ENCODE results near the gene SSUH2.

SSUH2 gene

GRCh38 chr3:8574040-8574669, 70.4 kb downstream of the SSUH2 start:
- DNase-seq (ENCODE audit: low read depth in 1 of 2, low spot score in 1 of 2), result no peak
- no peaks in the 10 kb centered on the region for H3K27me3 ChIP-seq (ENCODE audit: insufficient read depth, poor library complexity, severe bottlenecking)
- TF ChIP-seq, protein P1, sequence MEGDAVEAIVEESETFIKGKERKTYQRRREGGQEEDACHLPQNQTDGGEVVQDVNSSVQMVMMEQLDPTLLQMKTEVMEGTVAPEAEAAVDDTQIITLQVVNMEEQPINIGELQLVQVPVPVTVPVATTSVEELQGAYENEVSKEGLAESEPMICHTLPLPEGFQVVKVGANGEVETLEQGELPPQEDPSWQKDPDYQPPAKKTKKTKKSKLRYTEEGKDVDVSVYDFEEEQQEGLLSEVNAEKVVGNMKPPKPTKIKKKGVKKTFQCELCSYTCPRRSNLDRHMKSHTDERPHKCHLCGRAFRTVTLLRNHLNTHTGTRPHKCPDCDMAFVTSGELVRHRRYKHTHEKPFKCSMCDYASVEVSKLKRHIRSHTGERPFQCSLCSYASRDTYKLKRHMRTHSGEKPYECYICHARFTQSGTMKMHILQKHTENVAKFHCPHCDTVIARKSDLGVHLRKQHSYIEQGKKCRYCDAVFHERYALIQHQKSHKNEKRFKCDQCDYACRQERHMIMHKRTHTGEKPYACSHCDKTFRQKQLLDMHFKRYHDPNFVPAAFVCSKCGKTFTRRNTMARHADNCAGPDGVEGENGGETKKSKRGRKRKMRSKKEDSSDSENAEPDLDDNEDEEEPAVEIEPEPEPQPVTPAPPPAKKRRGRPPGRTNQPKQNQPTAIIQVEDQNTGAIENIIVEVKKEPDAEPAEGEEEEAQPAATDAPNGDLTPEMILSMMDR (IDR thresholded peaks at IDR 0.05; ENCODE audit: insufficient read depth, low read length), result no peak
- no peak for TF ChIP-seq SPI1 (IDR thresholded peaks at IDR 0.05; ENCODE audit: borderline replicate concordance, low read depth)
- no peak for TF ChIP-seq GABPA (IDR thresholded peaks at IDR 0.05; ENCODE audit: low read depth)
- no peak for TF ChIP-seq REST (IDR thresholded peaks at IDR 0.05; ENCODE audit: insufficient replicate concordance, low read depth)
- TF ChIP-seq POLR2AphosphoS5 (IDR thresholded peaks at IDR 0.05; ENCODE audit: low read depth), result no peak
- no peak overlapping the region for H3K4me3 ChIP-seq (replicated peaks; ENCODE audit: insufficient read depth, low read length)
- no peak overlapping the region for H3K27ac ChIP-seq (replicated peaks)

- TF ChIP-seq POLR2AphosphoS5 (IDR thresholded peaks at IDR 0.05; ENCODE audit: low read depth) (no peak), SPI1 (IDR thresholded peaks at IDR 0.05; ENCODE audit: borderline replicate concordance, low read depth) (no peak), REST (IDR thresholded peaks at IDR 0.05; ENCODE audit: insufficient replicate concordance, low read depth) (no peak), GABPA (IDR thresholded peaks at IDR 0.05; ENCODE audit: low read depth) (no peak)
- TF ChIP-seq, protein P1 (IDR thresholded peaks at IDR 0.05; ENCODE audit: insufficient read depth, low read length), result no peak
- Histone ChIP-seq H3K4me3 (replicated peaks; ENCODE audit: insufficient read depth, low read length) (no peak overlapping the region), H3K27me3 (ENCODE audit: insufficient read depth, poor library complexity, severe bottlenecking) (no peaks in the 10 kb centered on the region), H3K27ac (replicated peaks) (no peak overlapping the region)
- DNase-seq (ENCODE audit: low read depth in 1 of 2, low spot score in 1 of 2), result no peak
Measured at GRCh38 chr3:8573342-8573926, 71.2 kb downstream of the SSUH2 start.

- no peak overlapping the region for H3K4me3 ChIP-seq (replicated peaks; ENCODE audit: insufficient read depth, low read length)
Measured at GRCh38 chr3:8571256-8571655, 73.3 kb downstream of the SSUH2 start.

More at GRCh38 chr3:8571256-8571655, 73.3 kb downstream of the SSUH2 start:
- Histone ChIP-seq H3K27me3 (ENCODE audit: insufficient read depth, poor library complexity, severe bottlenecking) (no peaks in the 10 kb centered on the region), H3K27ac (replicated peaks) (no peak overlapping the region)
- peak in 1 of 2 experiments; percentile 52 for DNase-seq (ENCODE audit: low read depth in 1 of 2, low spot score in 1 of 2)
- TF ChIP-seq, protein P1 (IDR thresholded peaks at IDR 0.05; ENCODE audit: insufficient read depth, low read length), result no peak
- TF ChIP-seq SPI1 (IDR thresholded peaks at IDR 0.05; ENCODE audit: borderline replicate concordance, low read depth), result peak; percentile 86

Measured in HL-60 (cell line).